ENCODE results near the gene KDSR.

KDSR gene

GRCh38 chr18:63367053-63367953, at the start of gene KDSR:
Gene KDSR (minus strand): TSS chr18:63367206. CDS start chr18:63367118, 88 bp downstream.
- peak; percentile 89 for DNase-seq

- DNase-seq = no peak
These were observed 45.9 kb upstream of the KDSR start for GRCh38 chr18:63412953-63413352.

- DNase-seq = no peak
These were observed 43.8 kb upstream of the KDSR start for GRCh38 chr18:63410792-63411191.

GRCh38 chr18:63409301-63409700, 42.3 kb upstream of the KDSR start:
- DNase-seq = no peak

GRCh38 chr18:63407734-63408133, 40.7 kb upstream of the KDSR start:
- DNase-seq = no peak

- no peak for DNase-seq
These were observed 39.0 kb upstream of the KDSR start for GRCh38 chr18:63405986-63406385.

GRCh38 chr18:63402246-63403162, 35.5 kb upstream of the KDSR start:
- no peak for DNase-seq

GRCh38 chr18:63399300-63399699, 32.3 kb upstream of the KDSR start:
- DNase-seq = no peak

GRCh38 chr18:63397349-63397748, 30.3 kb upstream of the KDSR start:
- DNase-seq = no peak

GRCh38 chr18:63395503-63395902, 28.5 kb upstream of the KDSR start:
- DNase-seq = no peak

GRCh38 chr18:63394954-63395353, 27.9 kb upstream of the KDSR start:
- no peak for DNase-seq

- DNase-seq = no peak
These were observed 20.9 kb upstream of the KDSR start for GRCh38 chr18:63387861-63388260.

- DNase-seq = no peak
These were observed 15.8 kb upstream of the KDSR start for GRCh38 chr18:63382843-63383242.

GRCh38 chr18:63379639-63379962, 12.6 kb upstream of the KDSR start:
- DNase-seq = no peak

- no peak for DNase-seq
These were observed 12.1 kb upstream of the KDSR start for GRCh38 chr18:63378919-63379638.

- no peak for DNase-seq
These were observed 10.4 kb upstream of the KDSR start for GRCh38 chr18:63377275-63377980.

GRCh38 chr18:63376538-63376937, 9.5 kb upstream of the KDSR start:
- DNase-seq = no peak

- no peak for DNase-seq
These were observed 7.5 kb upstream of the KDSR start for GRCh38 chr18:63374540-63374939.

- no peak for DNase-seq
These were observed 6.2 kb upstream of the KDSR start for GRCh38 chr18:63373161-63373560.

- DNase-seq = no peak
These were observed 1.6 kb upstream of the KDSR start for GRCh38 chr18:63368611-63369010.

GRCh38 chr18:63366213-63367052, 573 bp downstream of the KDSR start:
- peak; percentile 80 for DNase-seq

- DNase-seq = peak; percentile 28
These were observed 1.2 kb downstream of the KDSR start for GRCh38 chr18:63365876-63366212.

All from stimulated activated CD8-positive, alpha-beta memory T cell treated with anti-CD3 and anti-CD28 coated beads, Interleukin-4, amount 100 ng/mL, for 48 hours (primary cell).